ENCODE data around the gene ZFPM1.

Gene ZFPM1

DNA sequence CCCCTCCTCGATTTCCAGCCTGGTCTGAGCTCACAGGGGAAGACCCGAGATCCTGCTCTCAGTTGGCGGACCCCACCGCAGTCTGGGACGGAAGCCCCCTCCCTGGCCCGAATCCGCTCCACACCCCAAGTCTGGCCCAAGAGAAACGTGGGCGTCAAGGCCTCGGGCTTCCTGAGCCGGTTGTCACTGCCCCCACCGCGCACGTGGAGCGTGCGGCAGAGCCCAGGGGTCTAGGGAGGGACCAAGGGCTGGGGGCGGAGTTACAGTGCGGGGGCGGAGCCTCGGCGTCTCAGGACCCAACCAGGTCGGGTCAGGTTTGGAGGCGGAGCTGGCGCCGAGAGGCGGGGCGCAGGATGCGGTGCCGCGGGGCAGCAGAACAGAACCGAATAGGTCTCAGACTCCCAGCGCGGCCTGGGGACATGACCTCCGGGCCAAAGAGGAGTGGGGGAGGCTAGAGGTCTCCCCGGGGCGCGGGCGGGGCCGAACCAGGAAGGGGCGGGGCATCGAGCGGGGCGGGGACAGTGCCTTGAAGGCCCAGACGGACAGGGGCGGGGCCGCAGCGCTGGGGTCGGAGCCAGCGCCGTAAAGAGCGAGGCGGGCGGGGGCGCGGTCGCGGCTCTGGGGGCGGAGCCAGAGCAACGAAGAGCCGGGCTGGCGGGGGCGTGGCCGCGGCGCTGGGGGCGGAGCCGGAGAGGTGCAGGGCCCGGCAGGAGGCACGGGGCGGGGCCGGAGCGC is 431 bp upstream of the ZFPM1 start:
- TF ChIP-seq, protein P1, sequence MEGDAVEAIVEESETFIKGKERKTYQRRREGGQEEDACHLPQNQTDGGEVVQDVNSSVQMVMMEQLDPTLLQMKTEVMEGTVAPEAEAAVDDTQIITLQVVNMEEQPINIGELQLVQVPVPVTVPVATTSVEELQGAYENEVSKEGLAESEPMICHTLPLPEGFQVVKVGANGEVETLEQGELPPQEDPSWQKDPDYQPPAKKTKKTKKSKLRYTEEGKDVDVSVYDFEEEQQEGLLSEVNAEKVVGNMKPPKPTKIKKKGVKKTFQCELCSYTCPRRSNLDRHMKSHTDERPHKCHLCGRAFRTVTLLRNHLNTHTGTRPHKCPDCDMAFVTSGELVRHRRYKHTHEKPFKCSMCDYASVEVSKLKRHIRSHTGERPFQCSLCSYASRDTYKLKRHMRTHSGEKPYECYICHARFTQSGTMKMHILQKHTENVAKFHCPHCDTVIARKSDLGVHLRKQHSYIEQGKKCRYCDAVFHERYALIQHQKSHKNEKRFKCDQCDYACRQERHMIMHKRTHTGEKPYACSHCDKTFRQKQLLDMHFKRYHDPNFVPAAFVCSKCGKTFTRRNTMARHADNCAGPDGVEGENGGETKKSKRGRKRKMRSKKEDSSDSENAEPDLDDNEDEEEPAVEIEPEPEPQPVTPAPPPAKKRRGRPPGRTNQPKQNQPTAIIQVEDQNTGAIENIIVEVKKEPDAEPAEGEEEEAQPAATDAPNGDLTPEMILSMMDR (IDR thresholded peaks at IDR 0.05; ENCODE audit: control extremely low read depth, extremely low read depth, low read depth, missing control alignments) = no peak
- ChIA-PET CTCF (interaction anchor here (1.1 to 2.1 kb wide), 4 partner anchors 9 to 100 kb away, joined by 3 to 16 read pairs (median 6); no protein-coding TSS in a partner anchor), POLR2A (interaction anchor here (0.6 kb wide), 1 partner anchor 117 kb away, joined by 5 read pairs; no protein-coding TSS in a partner anchor)
- peak; percentile 99 for DNase-seq (ENCODE audit: extremely low spot score)

DNA sequence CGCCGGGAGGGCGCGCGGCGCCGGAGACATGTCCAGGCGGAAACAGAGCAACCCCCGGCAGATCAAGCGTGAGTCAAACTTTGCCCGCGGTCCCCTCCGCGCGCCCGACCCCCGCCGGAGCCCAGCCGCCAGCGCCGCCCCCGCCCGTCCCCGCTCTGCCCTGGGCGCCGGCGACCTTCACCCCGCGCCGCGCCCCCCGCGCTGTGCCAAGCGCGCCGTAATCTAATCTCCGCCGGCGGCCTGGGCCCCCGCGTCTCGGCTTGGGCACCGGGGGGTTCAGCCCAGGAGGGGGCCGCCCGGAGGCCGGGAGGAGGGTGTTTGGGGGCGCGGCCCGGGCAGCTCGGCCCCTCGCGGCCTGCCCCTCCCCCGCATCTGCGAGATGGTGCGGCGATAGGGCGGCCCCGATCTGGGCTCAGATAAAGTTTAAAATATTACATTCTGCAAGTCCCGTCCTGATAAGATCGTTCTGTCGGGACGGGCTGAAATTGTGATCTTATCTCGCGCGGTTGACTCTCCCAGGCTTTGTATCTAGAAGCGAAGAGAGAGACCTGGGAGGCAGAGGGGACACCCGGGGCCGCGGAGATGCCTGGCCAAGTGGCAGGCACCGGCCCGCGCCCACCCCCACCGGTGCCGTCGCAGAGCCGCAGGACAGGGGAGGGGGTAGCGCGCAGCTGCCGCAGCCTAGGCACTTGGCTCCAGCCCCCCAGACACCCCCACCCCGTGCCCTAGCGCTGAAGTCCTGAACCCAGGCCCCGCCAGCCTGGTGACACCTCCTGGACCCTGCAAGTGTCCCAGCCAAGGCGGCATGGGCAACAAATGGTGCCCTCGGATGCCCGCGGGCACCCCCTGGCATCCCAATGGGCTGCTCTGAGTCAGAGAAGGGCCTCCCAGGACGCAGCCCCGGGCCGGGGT is 787 bp downstream of the ZFPM1 start:
- ChIA-PET CTCF (interaction anchor here (1.6 kb wide), 1 partner anchor 13 kb away, joined by 7 read pairs; no protein-coding TSS in a partner anchor), POLR2A (no interaction called here)
- TF ChIP-seq, protein P1 (IDR thresholded peaks at IDR 0.05; ENCODE audit: control extremely low read depth, extremely low read depth, low read depth, missing control alignments) = no peak
- no peak for DNase-seq (ENCODE audit: extremely low spot score)

DNA sequence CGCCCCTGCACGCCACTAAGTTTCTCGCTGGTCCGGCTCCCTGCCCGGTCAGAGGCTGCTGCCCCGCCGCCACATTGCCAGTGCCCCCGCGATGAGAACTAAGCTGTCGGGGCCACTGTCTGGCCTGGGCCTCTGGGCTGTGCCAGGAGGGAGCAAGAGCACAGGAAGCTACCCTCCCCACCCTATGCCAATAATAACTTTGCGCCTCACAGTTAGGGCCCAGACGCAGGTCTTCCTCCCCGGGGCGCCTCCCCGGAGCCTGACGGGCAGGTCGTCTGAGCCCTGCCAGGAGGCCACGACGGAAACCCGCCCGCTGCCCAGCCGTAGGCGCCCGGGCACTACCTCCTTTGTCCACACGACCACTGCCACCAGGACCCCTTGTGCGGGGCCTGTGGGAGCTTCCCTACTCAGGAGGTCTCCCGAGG is 1.5 kb downstream of the ZFPM1 start:
- CTCF ChIA-PET = interaction anchor here (1.5 to 1.6 kb wide), 2 partner anchors 10 to 12 kb away, joined by 5 to 7 read pairs; no protein-coding TSS in a partner anchor
- TF ChIP-seq, protein P1 (IDR thresholded peaks at IDR 0.05; ENCODE audit: control extremely low read depth, extremely low read depth, low read depth, missing control alignments) = no peak
- DNase-seq (ENCODE audit: extremely low spot score) = no peak
- POLR2A ChIA-PET = no interaction called here

DNA sequence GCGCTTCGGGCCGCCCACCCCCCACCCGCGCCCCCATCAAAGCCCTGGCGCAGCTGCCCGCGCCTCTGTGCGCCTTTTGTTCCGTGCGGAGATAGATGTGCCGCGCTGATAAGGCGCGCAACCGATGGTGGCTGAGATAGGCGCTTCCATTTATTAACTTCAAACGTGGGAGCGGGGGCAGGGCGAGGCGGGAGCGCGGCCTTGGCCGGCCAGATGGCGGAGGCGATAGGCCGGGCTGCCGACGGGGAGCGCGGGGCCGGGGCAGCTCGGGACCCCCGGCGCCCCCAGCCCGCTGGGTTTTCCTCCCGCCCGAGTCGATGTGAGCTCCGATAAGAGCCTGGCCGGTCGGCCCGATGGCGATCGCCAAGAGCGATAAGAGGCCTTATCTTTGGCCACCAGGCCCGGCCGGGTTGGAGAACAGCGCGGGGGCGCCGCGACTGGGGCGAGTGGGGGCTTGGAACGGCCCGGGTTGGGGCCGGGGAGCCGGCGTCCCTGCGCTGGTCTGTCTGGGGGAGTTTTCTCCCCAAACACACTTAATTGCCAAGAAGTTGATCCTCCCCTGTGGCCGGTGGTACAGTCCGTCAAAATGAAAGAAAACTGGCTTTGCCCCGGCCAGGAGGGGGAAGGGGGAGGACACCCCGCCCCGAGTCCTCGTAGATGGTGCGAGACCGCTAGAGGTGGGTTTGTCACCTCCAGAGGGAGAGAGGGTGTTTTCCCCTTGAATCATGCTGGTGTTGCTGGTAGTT is 2.7 kb downstream of the ZFPM1 start:
- DNase-seq (ENCODE audit: extremely low spot score) = peak; percentile 88
- CTCF ChIA-PET = interaction anchor here (1.5 to 1.6 kb wide), 2 partner anchors 9 to 11 kb away, joined by 5 to 7 read pairs; no protein-coding TSS in a partner anchor
- TF ChIP-seq, protein P1 (IDR thresholded peaks at IDR 0.05; ENCODE audit: control extremely low read depth, extremely low read depth, low read depth, missing control alignments) = no peak
- POLR2A ChIA-PET = no interaction called here

DNA sequence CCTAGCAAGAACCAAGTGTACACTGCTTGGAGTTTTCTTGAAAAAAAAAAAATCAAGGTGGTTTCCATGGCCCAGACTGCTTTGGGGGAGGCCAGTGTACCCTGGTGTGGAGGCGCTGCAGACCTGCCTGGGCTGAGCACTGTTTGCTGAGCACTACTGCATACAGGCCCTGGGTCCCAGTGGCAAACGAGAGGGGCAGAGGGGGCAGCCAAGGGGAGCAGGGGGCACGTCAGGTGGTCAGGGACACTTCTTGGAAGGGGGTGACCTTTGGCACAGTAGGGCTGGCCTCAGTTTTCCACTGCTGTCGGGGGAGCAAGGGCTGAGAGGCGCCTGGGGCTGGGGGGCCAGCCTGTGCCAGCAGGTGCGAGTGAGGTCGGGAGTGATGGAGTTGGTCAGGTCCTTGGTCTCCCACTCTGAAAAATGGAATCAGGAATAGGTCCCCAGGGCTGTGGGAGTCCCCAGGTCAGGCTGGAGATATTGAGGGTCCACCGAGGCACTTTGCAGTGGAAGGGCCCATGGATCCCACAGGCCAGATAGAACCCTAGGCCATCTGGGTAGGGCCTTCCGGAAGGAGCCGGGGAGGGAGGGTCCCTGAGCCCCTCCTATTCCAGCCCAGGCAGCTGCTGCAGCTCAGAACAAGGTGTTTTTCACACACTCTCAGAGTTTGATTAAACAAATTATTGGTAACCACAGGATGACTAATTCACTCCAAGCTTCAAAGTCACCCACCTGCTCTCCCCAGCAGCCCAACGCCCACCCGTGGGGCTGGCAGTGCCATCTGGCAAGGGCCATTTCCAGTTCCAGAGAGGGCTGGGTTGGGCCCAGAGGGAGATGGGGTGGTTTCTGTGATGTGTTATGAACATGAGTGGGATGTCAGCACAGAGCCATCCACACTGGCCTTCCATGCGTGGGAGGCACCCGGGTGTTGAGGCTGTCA is 3.5 kb downstream of the ZFPM1 start:
- DNase-seq (ENCODE audit: extremely low spot score) = no peak
- TF ChIP-seq, protein P1 (IDR thresholded peaks at IDR 0.05; ENCODE audit: control extremely low read depth, extremely low read depth, low read depth, missing control alignments) = no peak
- CTCF ChIA-PET = interaction anchor here (0.9 to 1.2 kb wide), 2 partner anchors 13 to 49 kb away, joined by 3 read pairs; no protein-coding TSS in a partner anchor
- POLR2A ChIA-PET = no interaction called here
